Stimulated activated CD8-positive, alpha-beta memory T cell treated with anti-CD3 and anti-CD28 coated beads, Interleukin-2, amount 100 ng/mL, for 48 hours (primary cell): ENCODE data around the gene IGF1.
"Not testable (repeated sequence)": the region's sequence is repeated elsewhere in the genome, so short reads cannot be mapped to it uniquely, and the experiment has no call there.

ENCODE experiments used
- DNase-seq, 2 donors: peaks; one replicate each; pipeline ENCODE4 v3.0.0-alpha.2; 2020; ENCODE audit warnings: low read depth in 2 of 2

Gene IGF1

GRCh38 chr12:102379346-102380162 lies 100.8 kb downstream of the IGF1 start:
- DNase-seq, result no peak

- DNase-seq, result no peak
Observed at GRCh38 chr12:102376781-102377180, 103.6 kb downstream of the IGF1 start.

GRCh38 chr12:102376181-102376747 lies 104.1 kb downstream of the IGF1 start:
- DNase-seq, result peak; percentile 1 to 3

GRCh38 chr12:102374190-102374589 lies 106.2 kb downstream of the IGF1 start:
- no peak for DNase-seq

- no peak for DNase-seq
Observed at GRCh38 chr12:102372087-102372486, 108.3 kb downstream of the IGF1 start.

GRCh38 chr12:102371165-102371564 lies 109.2 kb downstream of the IGF1 start:
- no peak for DNase-seq

GRCh38 chr12:102369876-102370275 lies 110.5 kb downstream of the IGF1 start:
- no peak for DNase-seq

- DNase-seq, result no peak
Observed at GRCh38 chr12:102365365-102365764, 115.0 kb downstream of the IGF1 start.

GRCh38 chr12:102364709-102365108 lies 115.7 kb downstream of the IGF1 start:
- DNase-seq, result no peak

GRCh38 chr12:102356690-102357089 lies 123.7 kb downstream of the IGF1 start:
- DNase-seq, result no peak

- DNase-seq, result not testable (repeated sequence)
Observed at GRCh38 chr12:102354281-102354680, 126.1 kb downstream of the IGF1 start.

- DNase-seq, result no peak
Observed at GRCh38 chr12:102351322-102351721, 129.0 kb downstream of the IGF1 start.

GRCh38 chr12:102350070-102350469 lies 130.3 kb downstream of the IGF1 start:
- DNase-seq, result no peak

- no peak for DNase-seq
Observed at GRCh38 chr12:102349079-102349478, 131.3 kb downstream of the IGF1 start.

GRCh38 chr12:102347811-102348210 lies 132.6 kb downstream of the IGF1 start:
- no peak for DNase-seq
